H7 (cell line): ENCODE data around the gene MSANTD3. TPM values are rescaled to one million over a fixed set of nuclear protein-coding genes. Genes with fewer than 3 reads are reported as not detected.

Experiments used
- DNase-seq: peaks from one replicate; pipeline ENCODE4 v3.0.0; 2012
- H3K27me3 ChIP-seq: 2 replicates; pipeline ENCODE4 v1.6.0; 2011; ENCODE audit warnings: mild to moderate bottlenecking, low read length; ENCODE audit not compliant: control insufficient read depth, insufficient read depth
- H3K36me3 ChIP-seq: replicated peaks from 2 replicates; pipeline ENCODE4 v1.5.1; 2011; ENCODE audit warnings: low read length; ENCODE audit not compliant: control insufficient read depth, insufficient read depth
- H3K4me3 ChIP-seq: 2 replicates; pipeline ENCODE4 v1.5.1; 2011; ENCODE audit warnings: low read depth, mild to moderate bottlenecking, control low read depth, low read length, moderate library complexity; ENCODE audit not compliant: insufficient read depth
- total RNA-seq: library from RNA; depleted of rRNA; stranded (reverse); fragments of >200 nt; shearing (Covaris generic); gene quantifications from 2 replicates; pipeline ENCODE4 v1.2.3, GENCODE V29; 2014

Gene MSANTD3
- total RNA-seq, 1 experiment from 2014 or later = 36.9 TPM

DNA sequence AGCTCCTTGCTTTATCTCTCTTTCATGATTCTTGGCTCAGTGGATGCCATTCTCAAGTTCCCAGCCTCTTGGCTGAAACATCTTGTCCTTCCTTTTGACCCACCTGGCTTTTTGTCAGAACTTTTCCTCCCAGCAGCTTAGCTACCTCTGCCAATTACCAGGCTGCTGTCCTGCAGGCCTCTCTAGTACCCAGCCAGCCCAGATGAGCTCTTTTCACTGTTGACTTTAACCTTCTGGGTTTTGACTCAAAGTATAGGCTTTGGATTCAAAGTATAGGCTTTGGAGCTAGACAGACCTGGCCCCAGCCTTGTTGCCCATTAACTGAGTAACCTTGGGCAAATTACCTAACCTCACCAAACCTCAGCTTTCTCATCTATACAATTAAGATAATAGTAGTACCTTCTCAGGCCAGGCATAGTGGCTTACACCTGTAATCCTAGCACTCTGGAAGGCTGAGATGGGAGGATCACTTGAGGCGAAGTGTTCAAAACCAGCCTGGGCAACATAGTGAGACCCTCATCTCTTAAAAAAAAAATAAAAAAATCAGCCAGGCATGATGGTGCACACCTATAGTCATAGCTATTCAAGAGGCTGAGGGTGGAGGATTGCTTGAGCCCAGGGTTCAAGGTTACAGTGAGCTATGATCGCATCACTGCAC, 39.4 kb downstream of the MSANTD3 start:
- Histone ChIP-seq H3K4me3 (no peak overlapping the region), H3K36me3 (no peaks in the 10 kb centered on the region), H3K27me3 (no peaks in the 10 kb centered on the region)
- DNase-seq = no peak

GRCh38 chr9:100466829-100467221, 39.9 kb downstream of the MSANTD3 start:
- Histone ChIP-seq H3K36me3 (no peaks in the 10 kb centered on the region), H3K27me3 (no peaks in the 10 kb centered on the region), H3K4me3 (no peak overlapping the region)
- DNase-seq = no peak

DNA sequence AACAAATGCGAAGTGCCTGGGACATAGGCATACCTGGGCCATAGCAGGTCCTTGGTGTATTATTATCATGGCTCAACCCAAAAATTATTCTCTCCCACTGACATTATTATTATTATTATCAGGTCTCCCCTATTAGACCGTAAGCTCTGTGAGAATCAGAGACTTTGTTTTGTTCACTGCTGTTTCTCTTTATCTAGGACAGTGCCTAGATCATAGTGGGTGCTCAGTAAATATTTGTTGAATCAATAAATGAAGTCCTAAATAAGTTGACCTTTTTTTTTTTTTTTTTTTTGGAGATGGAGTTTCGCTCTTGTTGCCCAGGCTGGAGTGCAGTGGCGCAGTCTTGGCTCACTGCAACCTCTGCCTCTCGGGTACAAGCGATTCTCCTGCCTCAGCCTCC, 41.1 kb downstream of the MSANTD3 start:
- Histone ChIP-seq H3K36me3 (no peaks in the 10 kb centered on the region), H3K4me3 (no peak overlapping the region), H3K27me3 (no peaks in the 10 kb centered on the region)
- DNase-seq = no peak

DNA sequence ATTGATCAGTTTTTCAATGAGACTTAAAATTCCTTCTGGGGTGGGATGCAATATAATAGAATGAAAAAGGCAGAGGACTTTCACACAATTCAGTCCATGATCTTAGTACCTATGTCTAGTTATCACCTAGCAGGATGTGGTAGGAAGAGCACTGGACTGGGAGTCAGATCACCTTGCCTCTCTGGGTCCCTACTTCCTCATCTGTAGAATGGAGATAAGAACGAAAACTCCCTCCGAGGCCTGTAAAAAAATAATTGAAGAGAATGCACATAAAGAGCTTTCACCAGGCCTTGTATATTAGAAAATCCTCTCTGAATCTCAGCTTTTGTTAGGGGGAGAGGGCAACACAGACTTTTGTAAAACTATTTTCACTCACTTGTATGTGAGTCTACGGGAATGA, 45.3 kb downstream of the MSANTD3 start:
- Histone ChIP-seq H3K4me3 (peak overlapping the region; percentile 34), H3K36me3 (no peaks in the 10 kb centered on the region), H3K27me3 (no peaks in the 10 kb centered on the region; the same call in 1 of the 2 replicates)
- no peak for DNase-seq

DNA sequence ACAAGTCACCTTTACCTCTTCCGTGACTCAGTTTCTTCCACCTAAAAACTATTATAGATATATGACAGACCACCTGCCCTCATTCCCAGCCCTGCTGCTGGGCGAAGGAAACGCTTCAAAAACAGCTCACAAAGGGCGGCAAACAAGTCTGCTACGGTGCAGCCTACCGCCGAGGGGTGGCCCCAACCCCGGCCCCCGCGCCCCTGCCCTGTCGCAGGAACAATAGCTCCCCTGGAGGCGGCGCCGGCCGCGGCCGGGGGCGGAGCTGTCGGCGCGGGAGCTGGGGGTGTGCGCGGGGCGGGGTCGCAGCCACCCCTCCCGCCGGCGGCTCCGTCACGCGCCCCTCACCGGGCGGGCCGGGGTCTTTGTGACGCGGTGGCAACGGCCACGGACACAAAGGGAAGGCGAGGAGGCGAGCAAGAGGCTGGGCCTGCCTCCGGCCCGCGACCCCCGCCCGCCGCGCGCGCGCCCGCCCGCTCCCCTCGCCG, 45.9 kb downstream of the MSANTD3 start, which contains the start of gene TMEFF1:
Gene TMEFF1 (plus strand): TSS at position 362 of the 488 bp plus-strand sequence. CDS start 396 bp downstream, outside the sequence.
- Histone ChIP-seq H3K36me3 (no peaks in the 10 kb centered on the region), H3K4me3 (peak within 1 kb of the TSS; percentile 92), H3K27me3 (no peaks in the 10 kb centered on the region; the same call in 1 of the 2 replicates)
- DNase-seq = peak; percentile 97

- H3K36me3 ChIP-seq = no peaks in the 10 kb centered on the region
- H3K27me3 ChIP-seq = no peaks in the 10 kb centered on the region; the same call in 1 of the 2 replicates
- DNase-seq = peak; percentile 79
- peak overlapping the region; percentile 92 for H3K4me3 ChIP-seq
Measured at GRCh38 chr9:100473276-100474081, 46.5 kb downstream of the MSANTD3 start.

- Histone ChIP-seq H3K36me3 (no peaks in the 10 kb centered on the region), H3K4me3 (peak overlapping the region; percentile 92), H3K27me3 (no peaks in the 10 kb centered on the region; the same call in 1 of the 2 replicates)
- DNase-seq = peak; percentile 60
Measured at GRCh38 chr9:100474082-100474923, 47.4 kb downstream of the MSANTD3 start.

DNA sequence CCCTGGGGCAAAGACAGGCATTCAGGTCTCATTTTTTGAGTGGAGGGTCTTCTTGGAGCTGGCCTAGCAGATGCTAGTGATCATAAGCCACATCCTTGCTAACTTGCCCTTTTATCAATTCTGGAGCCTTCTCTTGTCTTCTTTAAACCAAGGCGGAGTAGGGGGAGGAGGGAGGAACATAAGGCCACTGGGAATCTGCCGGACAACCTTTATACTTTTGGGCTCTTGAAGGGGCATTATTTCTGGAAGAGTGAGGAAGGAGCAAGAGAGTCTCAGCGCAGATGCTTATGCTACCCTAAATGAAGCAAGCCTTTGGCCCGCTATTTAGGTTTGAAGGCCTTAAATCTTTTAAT, 48.0 kb downstream of the MSANTD3 start:
- peak; percentile 50 for DNase-seq
- no peaks in the 10 kb centered on the region; the same call in 1 of the 2 replicates for H3K27me3 ChIP-seq
- peak overlapping the region; percentile 92 for H3K4me3 ChIP-seq
- H3K36me3 ChIP-seq = no peaks in the 10 kb centered on the region

DNA sequence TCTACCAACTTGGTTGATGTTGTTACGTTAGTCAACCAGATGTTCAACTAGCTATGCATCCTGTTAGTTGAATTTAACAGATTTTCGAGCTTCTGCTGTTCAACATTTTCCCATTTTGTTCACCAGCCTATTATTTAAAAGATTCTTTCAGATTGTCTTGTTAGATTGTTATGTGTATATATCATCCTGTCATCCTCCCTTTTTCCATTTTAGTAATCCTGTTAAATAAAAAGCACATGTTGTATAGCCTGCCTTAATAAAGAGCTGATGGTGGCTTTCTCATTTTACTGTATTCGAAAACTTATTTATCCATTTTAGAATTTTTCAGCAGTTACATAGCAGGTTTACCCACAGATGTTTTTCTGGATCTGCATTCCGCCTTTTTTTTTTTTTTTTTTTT, 50.3 kb downstream of the MSANTD3 start:
- H3K4me3 ChIP-seq = no peak overlapping the region
- no peak for DNase-seq
- no peaks in the 10 kb centered on the region for H3K36me3 ChIP-seq
- no peaks in the 10 kb centered on the region; the same call in 1 of the 2 replicates for H3K27me3 ChIP-seq

- Histone ChIP-seq H3K36me3 (no peaks in the 10 kb centered on the region), H3K27me3 (no peaks in the 10 kb centered on the region; the same call in 1 of the 2 replicates), H3K4me3 (no peak overlapping the region)
- DNase-seq = no peak
Measured at GRCh38 chr9:100478192-100478591, 51.2 kb downstream of the MSANTD3 start.

DNA sequence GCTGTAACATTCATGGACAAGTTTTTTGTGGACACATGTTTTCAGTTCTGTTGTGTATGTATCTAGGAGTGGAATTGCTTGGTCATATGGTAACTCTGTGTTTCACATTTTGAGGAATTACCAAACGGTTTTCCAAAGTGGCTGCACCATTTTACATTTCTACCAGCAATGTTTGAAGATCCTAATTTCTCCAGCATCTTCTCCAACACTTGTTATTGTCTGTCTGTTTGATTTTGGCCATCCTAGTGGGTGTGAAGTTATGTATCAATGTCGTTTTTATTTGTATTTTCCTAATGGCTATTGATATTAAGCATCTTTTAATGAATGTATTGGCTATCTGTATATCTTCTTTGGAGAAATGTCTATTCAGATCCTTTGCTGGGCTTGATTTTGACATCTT, 52.9 kb downstream of the MSANTD3 start:
- Histone ChIP-seq H3K27me3 (no peaks in the 10 kb centered on the region), H3K36me3 (no peaks in the 10 kb centered on the region), H3K4me3 (no peak overlapping the region)
- no peak for DNase-seq

GRCh38 chr9:100485196-100485595, 58.3 kb downstream of the MSANTD3 start:
- H3K4me3 ChIP-seq = no peak overlapping the region
- H3K36me3 ChIP-seq = no peaks in the 10 kb centered on the region
- no peak for DNase-seq
- H3K27me3 ChIP-seq = no peaks in the 10 kb centered on the region

- H3K36me3 ChIP-seq = no peaks in the 10 kb centered on the region
- no peak overlapping the region for H3K4me3 ChIP-seq
- no peak for DNase-seq
- H3K27me3 ChIP-seq = no peaks in the 10 kb centered on the region
Measured at GRCh38 chr9:100486479-100487176, 59.7 kb downstream of the MSANTD3 start.

- H3K27me3 ChIP-seq = no peaks in the 10 kb centered on the region
- no peak for DNase-seq
- H3K4me3 ChIP-seq = no peak overlapping the region
- no peaks in the 10 kb centered on the region for H3K36me3 ChIP-seq
Measured at GRCh38 chr9:100488177-100488576, 61.2 kb downstream of the MSANTD3 start.
